PC-3 (cell line): Measurements from ENCODE around the gene DBNDD2. TPM values are rescaled to one million over a fixed set of nuclear protein-coding genes. Genes with fewer than 3 reads are reported as not detected.

ENCODE experiments used
- ATAC-seq: fragments of 200-7000 bp; cut with Tn5 transposase; 2 replicates; pipeline ENCODE4 v1.9.1; 2020; ENCODE audit warnings: mild to moderate bottlenecking, moderate library complexity
- BruUV-seq: library from RNA; stranded (reverse); fragments of 400-500 nt; replicated peaks from 2 replicates; lab custom pipeline; 2021; lab: Mats Ljungman, UMichigan
- CTCF ChIA-PET: fragments of 300-600 bp; sonication (Branson Sonifier 250); formaldehyde crosslinking; loops from one replicate; lab custom pipeline; 2022; ENCODE audit warnings: antibody characterized with exemption; lab: Charles Lee
- POLR2A ChIA-PET: fragments of 300-600 bp; sonication (Branson Sonifier 250); formaldehyde crosslinking; loops from one replicate; lab custom pipeline; 2022; ENCODE audit warnings: antibody characterized with exemption; ENCODE audit not compliant: unreplicated experiment; lab: Charles Lee
- DNase-seq: peaks from one replicate; pipeline ENCODE4 v3.0.0-alpha.2; 2015
- H2AFZ ChIP-seq: fragments of 300-600 bp; sonication (generic); 2 replicates; pipeline ENCODE4 v1.6.0; 2016; ENCODE audit warnings: antibody characterized with exemption, low read length
- H3F3A ChIP-seq: fragments of 300-600 bp; sonication (generic); one replicate; pipeline ENCODE4 v1.6.0; 2017; ENCODE audit warnings: antibody characterized with exemption, low read length, control low read depth, mild to moderate bottlenecking; ENCODE audit not compliant: unreplicated experiment
- H3K27ac ChIP-seq: fragments of 300-600 bp; sonication (generic); 2 replicates; pipeline ENCODE4 v1.5.1; 2016; ENCODE audit warnings: mild to moderate bottlenecking, low read length
- H3K27me3 ChIP-seq: fragments of 300-600 bp; sonication (generic); 2 replicates; pipeline ENCODE4 v1.6.1; 2016; ENCODE audit warnings: low read length, mixed read lengths
- H3K36me3 ChIP-seq: fragments of 300-600 bp; sonication (generic); 2 replicates; pipeline ENCODE4 v1.6.1; 2016; ENCODE audit warnings: low read depth, mixed run types, low read length, mixed read lengths
- H3K4me1 ChIP-seq: fragments of 300-600 bp; sonication (generic); 2 replicates; pipeline ENCODE4 v1.5.1; 2016; ENCODE audit warnings: low read length; ENCODE audit not compliant: insufficient read depth
- H3K4me2 ChIP-seq: fragments of 300-600 bp; sonication (generic); 2 replicates; pipeline ENCODE4 v1.6.0; 2016; ENCODE audit warnings: low read length
- H3K4me3 ChIP-seq: fragments of 300-600 bp; sonication (generic); 2 replicates; pipeline ENCODE4 v1.5.1; 2016; ENCODE audit warnings: mild to moderate bottlenecking, low read length, mixed read lengths
- H3K79me2 ChIP-seq: fragments of 300-600 bp; sonication (generic); 2 replicates; pipeline ENCODE4 v1.6.1; 2017; ENCODE audit warnings: low read length, mixed read lengths
- H3K9ac ChIP-seq: fragments of 300-600 bp; sonication (generic); 2 replicates; pipeline ENCODE4 v1.6.0; 2016; ENCODE audit warnings: mild to moderate bottlenecking, low read length
- H3K9me2 ChIP-seq: fragments of 300-600 bp; sonication (generic); replicated peaks from 2 replicates; pipeline ENCODE4 v1.6.1; 2016; ENCODE audit warnings: mixed run types, low read length, mixed read lengths
- H3K9me3 ChIP-seq: fragments of 300-600 bp; sonication (generic); 2 replicates; pipeline ENCODE4 v1.6.1; 2016; ENCODE audit warnings: low read length, mixed read lengths
- H4K20me1 ChIP-seq: fragments of 300-600 bp; sonication (generic); 2 replicates; pipeline ENCODE4 v1.6.1; 2016; ENCODE audit warnings: low read length, mixed read lengths
- EZH2 ChIP-seq: fragments of 300-600 bp; sonication (generic); IDR thresholded peaks from one replicate; pipeline ENCODE4 v1.6.1; 2017; ENCODE audit warnings: antibody characterized with exemption, mild to moderate bottlenecking, low read length; ENCODE audit not compliant: unreplicated experiment
- EZH2phosphoT487 ChIP-seq: fragments of 300-600 bp; sonication (generic); IDR thresholded peaks from 2 replicates; pipeline ENCODE4 v1.6.1; 2018; ENCODE audit warnings: mild to moderate bottlenecking, antibody characterized with exemption, low read length, borderline replicate concordance
- intact Hi-C: fragments of 100-400 bp; cut with micrococcal nuclease; formaldehyde crosslinking; loops from 2 replicates; pipeline ENCODE4 v1.9.0; 2023
- total RNA-seq: library from RNA; depleted of rRNA; stranded (reverse); fragments of >200 nt; gene quantifications from 2 replicates; pipeline ENCODE4 v1.2.3, GENCODE V29; 2014
- TF ChIP-seq, protein P1 (sequence below): fragments of 300-600 bp; sonication (generic); conservative IDR thresholded peaks from 2 replicates; pipeline ENCODE4 v1.5.1; 2017; ENCODE audit warnings: antibody characterized with exemption, low read depth, mild to moderate bottlenecking, low read length

DBNDD2 gene
- total RNA-seq, 1 experiment from 2014 or later, result 8.5 TPM

DNA sequence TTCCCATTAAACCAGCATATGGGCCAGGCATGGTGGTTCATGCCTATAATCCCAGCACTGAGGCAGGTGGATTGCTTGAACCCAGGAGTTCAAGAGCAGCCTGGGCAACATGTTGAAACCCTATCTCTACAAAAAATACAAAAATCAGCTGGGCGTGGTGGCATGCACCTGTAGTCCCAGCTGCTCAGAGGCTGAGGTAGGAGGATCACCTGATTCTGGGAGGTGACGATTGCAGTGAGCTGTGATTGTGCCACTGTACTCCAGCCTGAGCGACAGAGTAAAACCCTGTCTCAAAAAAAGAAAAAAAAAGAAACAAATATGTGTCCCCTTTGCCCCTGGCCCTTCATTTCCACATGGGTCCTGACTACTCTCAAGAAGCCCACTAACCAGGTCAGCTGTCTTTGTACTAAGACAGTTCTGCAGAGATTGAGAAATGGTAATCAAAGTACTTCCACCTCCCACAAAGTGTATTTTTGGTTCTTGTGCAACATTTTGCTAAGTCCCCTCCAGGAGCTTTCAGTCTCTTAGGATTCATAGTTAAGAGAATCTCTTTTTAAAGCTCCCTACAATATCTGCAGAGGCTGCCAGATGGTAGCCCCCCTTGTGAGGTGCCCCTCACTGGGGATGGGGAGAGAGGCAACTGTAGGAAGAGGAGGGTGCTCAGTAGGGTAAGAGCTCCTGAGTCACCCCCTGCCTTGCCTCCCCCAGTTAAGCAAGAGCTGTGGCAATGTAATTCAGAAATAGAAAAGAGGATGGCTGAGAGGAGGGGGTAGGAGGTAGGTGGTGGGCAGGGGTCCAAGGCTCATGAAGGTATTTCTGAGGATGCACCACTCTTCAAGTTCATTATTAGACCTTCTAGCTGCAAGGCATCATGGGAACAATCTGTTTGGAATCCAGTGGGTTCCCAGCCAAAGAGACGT, 44.9 kb downstream of the DBNDD2 start:
- no peak for DNase-seq
- intact Hi-C loops, result no loop called here
- no peaks in the 10 kb centered on the region for H4K20me1 ChIP-seq
- H3K27ac ChIP-seq, result no peak overlapping the region
- no TSS peak for BruUV-seq
- no peak overlapping the region for H3K9ac ChIP-seq
- H3K9me3 ChIP-seq, result no peaks in the 10 kb centered on the region
- H3K9me2 ChIP-seq, result no peaks in the 10 kb centered on the region
- no peaks in the 10 kb centered on the region for H3F3A ChIP-seq
- H3K27me3 ChIP-seq, result no peaks in the 10 kb centered on the region
- CTCF ChIA-PET, result interaction anchor here (0.5 to 1.2 kb wide), 2 partner anchors 134 to 570 kb away, joined by 4 to 6 read pairs; no protein-coding TSS in a partner anchor
- POLR2A ChIA-PET, result no interaction called here
- H3K36me3 ChIP-seq, result no peaks in the 10 kb centered on the region
- peaks cover 6% of the 10 kb centered on the region for H3K4me1 ChIP-seq
- no peak for ATAC-seq
- no peak overlapping the region for H2AFZ ChIP-seq
- TF ChIP-seq, protein P1, sequence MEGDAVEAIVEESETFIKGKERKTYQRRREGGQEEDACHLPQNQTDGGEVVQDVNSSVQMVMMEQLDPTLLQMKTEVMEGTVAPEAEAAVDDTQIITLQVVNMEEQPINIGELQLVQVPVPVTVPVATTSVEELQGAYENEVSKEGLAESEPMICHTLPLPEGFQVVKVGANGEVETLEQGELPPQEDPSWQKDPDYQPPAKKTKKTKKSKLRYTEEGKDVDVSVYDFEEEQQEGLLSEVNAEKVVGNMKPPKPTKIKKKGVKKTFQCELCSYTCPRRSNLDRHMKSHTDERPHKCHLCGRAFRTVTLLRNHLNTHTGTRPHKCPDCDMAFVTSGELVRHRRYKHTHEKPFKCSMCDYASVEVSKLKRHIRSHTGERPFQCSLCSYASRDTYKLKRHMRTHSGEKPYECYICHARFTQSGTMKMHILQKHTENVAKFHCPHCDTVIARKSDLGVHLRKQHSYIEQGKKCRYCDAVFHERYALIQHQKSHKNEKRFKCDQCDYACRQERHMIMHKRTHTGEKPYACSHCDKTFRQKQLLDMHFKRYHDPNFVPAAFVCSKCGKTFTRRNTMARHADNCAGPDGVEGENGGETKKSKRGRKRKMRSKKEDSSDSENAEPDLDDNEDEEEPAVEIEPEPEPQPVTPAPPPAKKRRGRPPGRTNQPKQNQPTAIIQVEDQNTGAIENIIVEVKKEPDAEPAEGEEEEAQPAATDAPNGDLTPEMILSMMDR, result no peak
- TF ChIP-seq EZH2phosphoT487 (no peak), EZH2 (no peak)
- no peak overlapping the region for H3K4me2 ChIP-seq
- H3K79me2 ChIP-seq, result no peaks in the 10 kb centered on the region
- no peak overlapping the region for H3K4me3 ChIP-seq

DNA sequence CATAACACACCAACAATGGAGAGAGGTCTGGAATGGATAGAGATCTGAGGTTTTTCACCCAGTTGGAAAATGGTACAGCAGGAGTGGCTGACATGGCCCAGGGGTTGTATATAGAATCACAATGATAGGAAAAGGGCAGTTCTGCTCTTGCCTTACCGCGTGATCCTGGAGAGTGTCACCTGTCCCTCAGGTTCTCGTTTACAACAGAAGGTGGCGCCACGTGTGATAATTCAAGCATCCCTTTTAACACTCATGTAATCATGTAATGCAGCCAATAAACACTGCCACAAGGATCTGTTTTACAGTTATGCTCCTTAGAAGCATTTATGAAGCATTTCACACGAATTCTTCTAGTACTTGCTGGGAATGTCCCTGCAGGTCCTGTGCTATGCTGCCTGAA, 48.5 kb downstream of the DBNDD2 start:
- H3K9ac ChIP-seq, result no peak overlapping the region
- no TSS peak for BruUV-seq
- H3K4me1 ChIP-seq, result no peaks in the 10 kb centered on the region
- ChIA-PET POLR2A (no interaction called here), CTCF (interaction anchor here (1.2 kb wide), 1 partner anchor 318 kb away, joined by 7 read pairs; no protein-coding TSS in a partner anchor)
- no peaks in the 10 kb centered on the region for H4K20me1 ChIP-seq
- H3F3A ChIP-seq, result no peaks in the 10 kb centered on the region
- intact Hi-C loops, result loop anchor here (5.0 kb wide), 2 partner anchors 139 to 316 kb away; no protein-coding TSS in a partner anchor
- H3K36me3 ChIP-seq, result no peaks in the 10 kb centered on the region
- H3K27ac ChIP-seq, result no peak overlapping the region
- H3K9me2 ChIP-seq, result no peaks in the 10 kb centered on the region
- H3K79me2 ChIP-seq, result no peaks in the 10 kb centered on the region
- no peaks in the 10 kb centered on the region for H3K27me3 ChIP-seq
- peak; percentile 63 for DNase-seq
- H3K9me3 ChIP-seq, result no peaks in the 10 kb centered on the region
- no peak overlapping the region for H3K4me2 ChIP-seq
- H2AFZ ChIP-seq, result no peak overlapping the region
- peak; percentile 54; the same call in 1 of the 2 replicates for ATAC-seq
- TF ChIP-seq EZH2phosphoT487 (no peak), EZH2 (no peak)
- TF ChIP-seq, protein P1, result peak; percentile 74
- H3K4me3 ChIP-seq, result no peak overlapping the region
